ENCODE data around the gene KLHL42. TPM values are rescaled to one million over a fixed set of nuclear protein-coding genes. Genes with fewer than 3 reads are reported as not detected.
"Not testable (repeated sequence)": the region's sequence is repeated elsewhere in the genome, so short reads cannot be mapped to it uniquely, and the experiment has no call there.

KLHL42 gene
- polyA plus RNA-seq, 4 donors, result 25.0 to 39.7 (median 32.3) TPM

DNA sequence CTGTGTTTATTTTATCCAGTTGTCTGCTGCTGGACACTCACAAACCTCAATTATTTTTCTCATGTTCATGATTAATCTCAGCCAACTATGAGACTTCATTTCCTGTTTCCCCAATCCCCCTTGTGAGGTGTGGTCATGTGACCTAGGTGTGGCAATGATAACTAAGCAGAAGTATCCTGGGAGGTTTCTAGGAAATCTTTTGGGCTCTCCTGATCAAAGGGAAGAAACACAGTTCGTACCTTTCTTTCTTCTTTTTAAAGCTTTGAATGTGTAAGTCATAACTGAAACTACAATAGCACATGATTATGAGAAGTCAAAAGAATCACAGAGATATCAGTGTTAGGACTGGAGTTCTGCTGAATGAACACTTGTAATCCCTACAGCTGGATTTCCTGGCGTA lies 34.4 kb downstream of the KLHL42 start:
- DNase-seq (ENCODE audit: low read depth in 4 of 4, low spot score in 3 of 4), result no peak

DNA sequence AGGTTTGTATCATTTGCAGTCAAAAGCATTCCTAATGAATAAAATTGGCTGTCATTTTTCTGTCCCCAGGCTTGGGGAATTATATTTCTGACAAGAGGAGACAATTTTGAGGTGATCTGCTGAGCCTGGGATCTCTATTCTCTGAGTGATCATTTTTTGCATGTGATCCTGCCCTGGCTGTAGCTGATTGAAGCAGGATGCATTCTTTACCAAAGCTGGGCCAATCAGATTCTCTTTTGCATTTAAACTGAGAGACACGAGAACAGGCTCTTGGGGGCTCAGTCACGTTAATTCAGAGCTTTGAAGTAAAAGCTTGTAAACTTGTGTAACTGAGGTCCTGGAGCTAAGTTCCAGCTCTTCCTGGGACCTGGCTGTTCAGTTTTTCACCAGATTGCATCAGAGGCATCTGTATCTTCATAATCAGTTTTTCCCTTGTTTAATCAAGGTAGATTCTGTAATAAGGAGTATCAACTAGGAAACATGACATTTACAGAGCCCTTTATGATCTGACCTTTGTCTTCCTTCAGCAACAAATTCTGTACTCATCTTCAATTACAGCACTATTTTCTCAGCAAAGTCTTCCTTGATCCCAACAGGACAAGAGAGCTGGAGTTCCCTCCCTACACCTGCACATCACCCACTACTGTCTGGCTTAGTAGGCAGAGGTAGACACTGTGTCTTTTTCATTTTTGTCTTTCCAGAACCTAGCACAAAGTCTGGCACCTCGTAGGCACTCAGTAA lies 35.0 kb downstream of the KLHL42 start:
- no peak for DNase-seq (ENCODE audit: low read depth in 4 of 4, low spot score in 3 of 4)

DNA sequence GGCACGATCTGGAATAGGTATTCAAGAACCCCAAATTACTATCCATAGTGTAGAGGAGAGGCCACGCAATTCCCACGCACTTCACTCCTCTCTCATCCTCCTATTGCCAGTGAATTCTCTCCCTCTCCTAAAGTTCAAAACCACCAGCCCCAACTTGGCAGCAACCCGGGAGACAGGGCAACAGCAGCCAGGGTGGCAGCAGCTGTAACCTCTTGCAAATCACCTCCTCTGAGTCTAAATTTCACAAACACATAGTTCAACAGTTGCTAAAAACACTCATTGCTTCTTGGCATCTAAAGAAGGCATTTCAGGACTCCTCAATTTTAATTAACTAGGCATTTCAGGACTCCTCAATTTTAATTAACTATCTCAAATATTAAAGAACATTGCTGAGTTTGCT lies 37.7 kb downstream of the KLHL42 start:
- DNase-seq (ENCODE audit: low read depth in 4 of 4, low spot score in 3 of 4), result no peak

DNA sequence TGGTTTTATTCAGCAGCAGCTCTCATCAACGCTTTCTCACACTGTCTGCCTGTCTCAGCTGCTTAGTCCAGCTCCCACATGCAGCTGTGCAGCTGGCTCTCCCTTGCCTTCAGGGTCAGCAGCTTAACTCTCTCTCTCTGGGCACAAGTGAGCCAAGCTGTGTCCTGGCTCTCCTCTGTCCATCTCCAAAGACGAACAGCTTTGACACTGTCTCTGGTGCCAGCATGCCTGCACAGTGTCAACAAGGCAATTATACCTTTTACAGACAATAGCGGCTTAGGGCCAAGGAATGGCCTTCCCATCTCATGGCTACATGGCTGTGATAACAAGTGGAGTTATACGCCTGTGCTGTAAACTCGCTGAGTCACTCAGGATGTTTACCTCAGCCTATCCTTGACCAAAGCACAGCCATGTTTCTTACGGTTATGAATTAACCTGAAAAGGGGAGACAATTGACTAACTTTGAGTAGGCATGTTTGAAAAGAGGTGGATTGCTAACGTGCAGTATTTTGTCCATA lies 38.4 kb downstream of the KLHL42 start:
- no peak for DNase-seq (ENCODE audit: low read depth in 4 of 4, low spot score in 3 of 4)

DNA sequence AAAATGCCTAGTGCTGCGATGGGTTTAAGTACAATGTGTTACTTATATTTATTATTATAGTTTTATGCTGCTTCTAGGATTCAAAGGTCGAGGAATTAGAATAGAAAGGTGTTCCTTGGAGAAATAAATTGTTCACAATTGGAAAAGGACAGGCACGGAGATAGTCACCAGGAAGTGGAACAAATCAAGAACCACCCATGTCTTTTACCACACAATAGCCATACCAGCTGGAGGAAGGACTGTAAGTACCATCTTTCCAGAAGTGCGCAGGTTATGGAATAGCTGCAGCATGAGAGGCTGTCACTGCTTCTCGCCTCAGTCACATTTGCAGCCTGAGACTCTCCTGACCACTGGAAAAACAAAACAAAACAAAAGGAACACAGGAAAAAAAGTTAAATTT lies 40.5 kb downstream of the KLHL42 start:
- no peak for DNase-seq (ENCODE audit: low read depth in 4 of 4, low spot score in 3 of 4)

DNA sequence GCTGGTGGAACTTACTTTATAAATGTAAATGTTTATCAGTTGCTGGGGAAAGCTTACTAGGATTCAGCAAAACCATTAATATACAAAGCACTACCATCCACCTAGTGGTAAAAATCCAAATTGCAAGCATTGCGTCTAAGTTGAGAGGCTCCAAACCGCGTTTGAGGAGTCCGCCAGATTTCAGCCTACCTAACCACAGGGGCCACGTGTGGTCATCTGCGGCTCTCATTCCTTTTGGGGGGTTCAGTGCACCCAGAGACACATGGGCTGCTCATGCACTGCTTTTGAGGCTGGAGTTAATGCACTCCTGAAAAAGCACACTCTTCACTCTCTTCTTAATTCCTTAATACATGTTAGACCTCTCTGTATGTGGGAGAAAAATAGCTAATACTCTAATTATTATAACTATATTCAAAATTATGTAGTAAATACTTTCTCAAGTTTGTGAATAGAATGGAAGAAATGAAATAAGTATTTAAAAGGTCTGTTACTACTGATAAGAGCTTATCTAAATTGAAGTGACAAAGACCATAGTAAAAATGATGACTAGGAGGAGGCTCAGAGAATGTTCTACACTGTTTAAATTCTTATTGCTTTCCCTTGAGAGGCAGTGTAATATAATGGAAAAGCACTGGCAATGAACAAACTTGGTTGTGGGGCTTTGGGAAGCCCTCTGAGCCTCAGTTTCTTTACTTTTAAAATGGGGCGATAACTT lies 41.4 kb downstream of the KLHL42 start:
- peak; percentile 47 to 69 (median 51) for DNase-seq (ENCODE audit: low read depth in 4 of 4, low spot score in 3 of 4)

DNA sequence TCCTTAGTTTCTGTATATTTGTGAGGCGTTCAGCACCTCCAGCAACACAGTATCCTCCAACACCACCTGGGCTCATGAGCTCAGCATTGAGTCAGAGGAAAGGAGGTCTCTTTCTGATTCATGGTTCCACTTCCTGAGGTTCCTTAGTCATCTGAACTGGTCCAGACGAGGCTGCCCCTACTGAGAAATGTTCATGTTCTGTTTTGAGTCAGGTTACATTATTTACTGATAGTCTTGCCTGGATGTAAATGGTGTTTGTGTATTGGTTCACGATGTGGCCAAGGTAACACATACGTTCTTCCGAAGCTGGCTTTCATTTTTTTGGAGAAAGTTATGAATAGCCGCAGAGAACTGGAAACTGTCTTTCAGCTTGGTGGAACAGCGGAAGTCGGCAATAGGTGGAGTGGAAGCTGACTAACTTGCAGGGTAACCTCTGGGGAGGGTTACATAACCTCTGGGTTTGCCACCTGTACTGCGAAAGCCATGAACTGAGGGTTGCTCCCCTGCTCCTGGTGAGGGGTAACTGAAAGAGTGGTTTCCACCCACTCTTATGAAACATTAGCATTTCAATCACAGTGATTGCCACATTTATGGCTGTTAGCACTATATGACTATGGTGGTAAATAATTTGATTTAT lies 42.2 kb downstream of the KLHL42 start:
- DNase-seq (ENCODE audit: low read depth in 4 of 4, low spot score in 3 of 4), result no peak

DNA sequence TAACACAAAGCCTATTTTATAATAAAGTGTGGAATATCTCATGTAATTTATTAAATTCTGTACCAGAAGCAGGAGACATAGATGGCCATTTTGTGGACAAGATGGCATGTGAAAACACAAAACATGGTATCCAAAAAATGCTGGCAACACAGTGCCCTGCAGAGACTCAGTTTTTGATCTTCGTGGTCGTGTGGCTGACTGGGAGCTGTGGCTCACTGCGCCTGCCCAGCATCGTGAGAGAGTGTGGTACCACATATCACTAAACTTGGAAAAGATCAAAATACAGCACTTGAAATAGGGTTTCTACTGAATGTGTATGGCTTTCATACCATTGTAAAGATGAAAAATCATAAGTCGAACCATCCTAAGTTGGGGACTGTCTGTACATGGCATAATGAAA lies 43.0 kb downstream of the KLHL42 start:
- DNase-seq (ENCODE audit: low read depth in 4 of 4, low spot score in 3 of 4), result no peak

DNA sequence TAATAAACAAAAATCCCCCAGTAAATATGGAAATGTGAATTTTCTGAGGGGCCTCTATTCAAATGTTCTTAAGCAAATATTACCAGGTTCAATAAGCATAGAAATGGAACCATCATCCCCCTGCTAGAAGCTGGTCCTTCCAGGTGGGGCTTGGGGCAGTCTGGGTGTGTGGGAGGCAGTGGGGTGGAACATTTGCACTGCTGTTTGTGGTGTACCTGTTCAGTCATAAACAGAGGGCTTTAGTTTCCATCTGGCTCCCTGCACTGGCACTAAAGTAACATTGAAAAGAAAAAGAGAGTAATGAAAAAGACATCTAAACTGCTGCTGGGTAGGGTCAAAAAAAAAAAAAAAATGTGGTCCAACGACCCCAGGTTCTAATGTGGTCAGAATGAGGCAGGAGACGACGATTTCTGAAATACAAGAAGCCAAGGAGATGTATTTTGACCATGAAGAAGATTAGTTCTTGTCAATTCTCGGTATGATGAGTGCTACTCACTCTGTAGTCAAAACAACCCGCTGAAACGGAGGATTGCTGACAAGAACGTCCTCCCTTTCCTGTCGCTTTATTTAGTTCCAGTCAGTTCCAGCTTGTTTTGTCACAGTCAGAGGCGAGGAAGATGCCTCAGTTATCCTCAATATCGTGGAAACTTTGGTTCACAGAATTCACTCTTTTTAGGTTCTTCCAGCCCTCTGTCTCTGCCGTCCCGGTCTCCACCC lies 44.3 kb downstream of the KLHL42 start:
- DNase-seq (ENCODE audit: low read depth in 4 of 4, low spot score in 3 of 4), result no peak

DNA sequence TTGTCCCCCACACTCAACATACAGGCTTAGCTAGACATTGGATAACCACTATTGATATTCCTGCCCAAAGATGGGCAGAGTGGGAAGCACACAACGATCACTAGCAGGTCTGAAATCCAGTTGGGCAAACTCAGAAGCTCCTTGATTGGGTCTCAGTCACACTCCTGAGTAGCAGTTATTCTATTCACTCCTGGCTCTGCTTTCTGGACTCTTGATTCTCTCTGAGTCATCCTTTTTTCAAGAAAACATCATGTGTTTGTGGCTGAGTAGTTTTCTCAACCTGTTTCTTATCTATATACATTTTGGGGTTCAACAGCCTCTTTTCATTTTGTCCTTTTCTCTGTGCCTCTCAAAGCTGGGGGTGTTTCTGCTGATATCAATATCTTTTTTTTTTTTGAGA lies 46.0 kb downstream of the KLHL42 start:
- no peak for DNase-seq (ENCODE audit: low read depth in 4 of 4, low spot score in 3 of 4)

DNA sequence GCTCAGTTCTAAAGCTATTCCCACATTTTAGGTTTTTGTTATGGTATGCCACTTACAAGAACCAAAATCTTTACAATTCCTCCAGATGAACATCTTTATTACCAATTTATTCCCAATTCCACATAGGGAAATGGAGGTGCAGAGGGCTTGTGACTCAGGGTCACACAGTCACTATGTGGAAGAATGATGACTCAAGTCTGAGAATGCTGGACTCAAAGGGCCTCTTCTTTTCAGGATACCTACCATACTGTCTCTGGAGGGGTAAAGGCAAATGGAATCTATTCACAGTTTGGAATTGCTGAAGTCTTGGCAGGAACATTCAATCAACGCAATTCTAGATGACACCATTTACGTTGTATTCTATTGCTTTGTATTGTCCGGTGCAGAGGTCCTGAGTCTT lies 48.2 kb downstream of the KLHL42 start:
- DNase-seq (ENCODE audit: low read depth in 4 of 4, low spot score in 3 of 4), result no peak

DNA sequence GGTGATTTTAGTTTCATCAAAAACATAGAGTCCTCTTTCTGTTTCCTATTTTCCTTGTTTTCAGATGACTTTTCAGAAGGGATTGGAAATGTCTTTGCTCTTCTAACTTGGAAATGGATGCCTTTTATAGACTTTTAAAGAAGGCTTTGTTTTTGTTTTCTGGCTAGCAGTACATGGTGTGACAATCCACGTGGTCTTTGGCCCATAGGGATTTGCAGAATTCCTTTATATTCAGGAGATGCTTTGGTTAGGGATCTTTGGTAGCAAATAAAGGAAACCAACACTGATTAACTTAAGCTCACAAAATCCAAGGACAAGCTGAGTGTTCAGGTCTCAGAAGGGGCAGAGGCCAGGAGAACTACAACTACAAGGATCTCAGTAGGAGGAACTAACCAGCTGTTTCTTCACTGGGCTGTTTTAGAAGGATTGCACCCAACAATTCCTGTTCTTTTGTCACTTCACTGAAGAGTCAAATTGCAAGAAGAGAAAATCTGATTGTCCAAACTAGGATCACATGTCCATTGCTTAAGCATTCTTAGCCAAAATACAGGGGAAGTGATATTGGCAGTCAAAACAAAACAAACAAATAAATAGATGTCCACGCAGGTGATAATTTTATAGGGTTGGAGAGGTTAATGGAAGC lies 58.6 kb downstream of the KLHL42 start:
- no peak for DNase-seq (ENCODE audit: low read depth in 4 of 4, low spot score in 3 of 4)

DNA sequence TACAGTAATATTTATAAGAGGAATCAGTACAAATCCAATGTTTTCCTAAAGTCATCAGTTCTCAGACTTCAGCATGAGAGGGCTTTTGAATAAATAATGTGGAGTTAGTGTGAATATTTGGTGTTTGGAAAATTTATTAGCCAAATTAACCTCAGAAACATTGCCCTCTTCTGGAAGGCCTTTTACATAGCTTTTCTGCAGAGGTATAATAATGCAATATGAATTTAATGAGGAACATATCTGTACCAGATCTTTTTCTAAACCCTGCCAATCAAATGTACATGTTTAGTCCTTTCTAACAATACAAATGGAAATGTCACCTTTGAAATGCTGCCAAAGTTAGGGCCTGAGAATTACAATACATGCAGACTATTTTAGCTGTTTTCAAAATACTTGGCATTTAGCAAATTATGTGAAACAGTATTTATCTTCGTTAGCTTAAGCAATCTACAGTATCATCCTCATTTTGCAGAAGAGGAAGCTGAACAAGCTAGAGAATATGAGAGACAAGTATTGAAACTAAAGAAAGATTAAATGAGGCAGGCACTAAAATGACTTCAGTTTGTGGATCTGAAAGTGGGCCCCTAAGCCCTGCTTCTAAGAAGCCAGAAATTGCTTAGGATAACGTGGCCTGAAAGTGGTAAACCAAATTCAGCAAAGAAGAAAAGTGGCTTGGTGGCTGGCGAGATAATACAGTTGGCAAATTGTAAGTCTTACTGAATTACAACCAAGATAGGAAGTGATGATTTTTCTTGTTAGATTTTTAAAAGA lies 60.4 kb downstream of the KLHL42 start:
- no peak for DNase-seq (ENCODE audit: low read depth in 4 of 4, low spot score in 3 of 4)

DNA sequence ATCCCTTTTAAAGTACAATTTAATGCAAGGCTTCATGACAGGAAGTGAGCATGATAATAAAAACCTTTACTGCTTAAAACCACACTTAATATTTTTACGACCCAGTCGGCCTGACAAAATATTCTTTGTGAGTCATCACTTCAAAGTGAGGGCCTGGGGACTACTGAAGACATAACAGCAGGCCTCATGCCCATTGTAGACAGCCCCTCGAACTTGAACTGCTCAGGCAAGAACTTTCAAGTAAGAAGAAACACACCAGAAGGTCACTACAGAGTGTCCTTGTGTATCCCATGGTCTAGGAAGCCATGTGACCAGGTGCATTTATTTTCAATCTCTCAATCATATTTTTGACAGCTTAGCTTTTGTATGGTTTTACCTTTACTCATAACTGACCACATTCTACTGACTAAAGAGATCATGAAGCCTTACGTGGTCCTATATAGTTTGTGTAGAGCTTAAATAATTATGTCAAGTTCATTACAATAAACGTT lies 61.4 kb downstream of the KLHL42 start:
- DNase-seq (ENCODE audit: low read depth in 4 of 4, low spot score in 3 of 4), result no peak

DNA sequence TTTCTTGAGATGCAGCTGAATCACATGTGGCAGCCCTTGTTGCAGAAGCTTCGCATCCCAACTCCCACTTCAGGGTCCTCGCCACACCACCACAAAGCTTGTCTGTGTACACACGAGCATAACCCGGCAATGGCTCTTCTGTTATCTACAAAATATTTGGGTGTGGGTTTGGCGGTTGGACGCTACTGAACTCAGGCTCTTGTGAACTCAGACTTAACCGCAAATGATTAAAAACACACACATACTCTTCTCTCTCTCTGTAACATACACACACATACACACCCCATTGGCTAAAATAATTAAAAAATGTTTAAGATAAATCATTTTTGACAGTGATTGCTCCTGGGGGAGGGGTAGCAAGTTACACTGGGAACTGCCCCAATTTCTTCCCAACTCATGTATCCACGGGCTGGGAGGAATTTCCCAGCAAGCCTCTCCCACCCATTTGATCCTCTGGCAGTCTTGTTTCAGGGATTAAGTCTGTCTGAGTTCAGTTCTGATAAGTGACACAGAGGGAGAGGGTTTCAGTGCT lies 63.7 kb downstream of the KLHL42 start:
- no peak for DNase-seq (ENCODE audit: low read depth in 4 of 4, low spot score in 3 of 4)

DNA sequence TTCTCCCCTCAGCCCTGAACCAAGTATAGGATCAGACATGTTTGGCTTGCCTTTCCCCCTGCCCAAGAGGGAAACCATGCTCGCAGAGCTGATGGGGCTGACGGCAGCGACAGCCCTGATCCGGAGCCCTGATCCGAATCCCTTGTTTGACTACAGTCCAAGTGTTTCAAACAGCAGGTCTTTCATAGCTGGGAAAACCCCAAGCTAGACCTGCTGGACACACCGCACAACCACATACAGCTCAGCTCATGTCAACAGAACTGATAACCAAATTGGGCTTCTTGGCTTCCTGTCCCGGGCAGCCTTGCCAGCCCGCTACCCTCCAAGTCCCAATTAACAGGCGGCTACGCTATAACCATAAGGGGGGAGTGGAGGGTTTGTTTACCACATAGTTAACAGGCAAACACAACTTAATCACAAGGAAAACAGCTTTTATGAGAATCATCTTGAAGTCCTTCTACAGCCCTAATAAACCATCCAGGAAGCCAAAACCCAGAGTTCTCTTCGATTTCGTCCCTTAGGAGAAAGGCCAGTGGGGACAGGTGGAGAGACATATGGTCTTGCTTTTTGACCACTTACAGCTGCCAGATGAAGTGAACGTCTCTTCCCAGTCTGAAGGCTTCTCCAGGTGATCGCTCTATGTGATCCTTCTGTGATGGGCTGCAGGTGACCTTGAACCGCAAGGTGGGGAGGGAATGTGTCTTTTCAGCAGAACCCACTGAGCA lies 64.5 kb downstream of the KLHL42 start:
- no peak for DNase-seq (ENCODE audit: low read depth in 4 of 4, low spot score in 3 of 4)

DNA sequence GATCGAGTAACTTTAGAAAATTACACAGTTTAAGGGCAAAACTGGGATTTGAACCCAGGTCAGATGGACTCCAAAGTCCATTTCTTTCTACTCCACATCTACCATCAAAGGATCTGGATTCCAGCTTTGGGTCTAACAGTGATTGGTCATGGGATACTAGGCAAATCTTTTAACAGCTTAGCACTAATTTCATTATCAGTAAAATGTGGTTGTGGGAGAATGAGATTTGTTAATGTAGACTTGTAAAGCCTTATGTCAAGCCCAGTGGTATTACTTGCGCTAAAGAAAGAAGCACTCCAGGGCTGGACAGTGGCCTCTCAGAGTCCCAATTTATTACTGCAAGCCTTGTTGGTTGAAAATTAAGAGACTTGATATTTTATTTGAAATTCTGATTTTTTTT lies 65.2 kb downstream of the KLHL42 start:
- DNase-seq (ENCODE audit: low read depth in 4 of 4, low spot score in 3 of 4), result no peak

DNA sequence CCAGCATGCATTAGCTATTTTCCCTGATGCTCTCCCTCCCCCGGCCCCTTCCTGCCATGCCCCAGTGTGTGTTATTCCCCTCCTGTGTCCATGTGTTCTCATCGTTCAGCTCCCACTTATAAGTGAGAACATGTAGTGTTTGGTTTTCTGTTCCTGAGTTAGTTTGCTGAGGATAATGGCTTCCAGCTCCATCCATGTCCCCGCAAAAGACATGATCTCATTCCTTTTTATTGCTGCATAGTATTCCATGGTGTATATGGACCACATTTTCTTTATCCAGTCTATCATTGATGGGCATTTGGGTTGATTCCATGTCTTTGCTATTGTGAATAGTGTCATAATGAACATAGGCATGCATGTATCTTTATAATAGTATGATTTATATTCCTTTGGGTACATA lies 65.7 kb downstream of the KLHL42 start:
- DNase-seq (ENCODE audit: low read depth in 4 of 4, low spot score in 3 of 4), result not testable (repeated sequence)

DNA sequence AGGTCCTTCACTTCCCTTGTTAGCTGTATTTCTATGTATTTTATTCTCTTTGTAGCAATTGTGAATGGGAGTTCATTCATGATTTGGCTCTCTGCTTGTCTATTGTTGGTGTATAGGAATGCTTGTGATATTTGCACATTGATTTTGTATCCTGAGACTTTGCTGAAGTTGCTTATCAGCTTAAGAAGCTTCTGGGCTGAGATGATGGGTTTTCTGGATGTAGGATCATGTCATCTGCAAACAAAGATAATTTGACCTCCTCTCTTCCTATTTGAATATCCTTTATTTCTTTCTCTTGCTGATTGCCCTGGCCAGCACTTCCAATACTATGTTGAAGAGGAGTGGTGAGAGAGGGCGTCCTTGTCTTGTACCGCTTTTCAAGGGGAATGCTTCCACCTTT lies 67.3 kb downstream of the KLHL42 start:
- DNase-seq (ENCODE audit: low read depth in 4 of 4, low spot score in 3 of 4), result not testable (repeated sequence)

Measured in left renal pelvis (tissue), 4 donors.